ENCODE measurements around the gene WDR5.

Gene WDR5

GRCh38 chr9:134159566-134160245 lies 23.8 kb downstream of the WDR5 start:
- no peak for DNase-seq

DNA sequence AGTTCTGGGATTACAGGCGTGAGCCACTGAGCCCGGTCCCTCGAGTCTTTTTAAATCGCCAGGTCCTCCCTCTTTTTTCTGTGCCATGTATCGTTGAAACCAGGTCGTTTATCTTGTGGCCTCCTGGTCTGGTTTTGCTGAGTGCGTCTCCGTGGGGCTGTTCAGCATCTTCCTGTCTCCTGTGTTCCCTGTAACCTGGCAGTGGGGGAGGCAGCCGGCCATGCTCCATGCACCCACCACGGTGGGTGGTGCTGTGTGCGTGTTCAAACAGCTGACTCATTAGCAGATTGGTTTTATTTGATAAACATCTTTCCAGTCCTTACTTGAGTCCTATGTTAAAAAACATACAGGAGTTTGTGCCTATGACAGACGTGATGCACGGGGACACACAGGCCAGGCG lies 25.8 kb downstream of the WDR5 start:
- DNase-seq, result no peak

DNA sequence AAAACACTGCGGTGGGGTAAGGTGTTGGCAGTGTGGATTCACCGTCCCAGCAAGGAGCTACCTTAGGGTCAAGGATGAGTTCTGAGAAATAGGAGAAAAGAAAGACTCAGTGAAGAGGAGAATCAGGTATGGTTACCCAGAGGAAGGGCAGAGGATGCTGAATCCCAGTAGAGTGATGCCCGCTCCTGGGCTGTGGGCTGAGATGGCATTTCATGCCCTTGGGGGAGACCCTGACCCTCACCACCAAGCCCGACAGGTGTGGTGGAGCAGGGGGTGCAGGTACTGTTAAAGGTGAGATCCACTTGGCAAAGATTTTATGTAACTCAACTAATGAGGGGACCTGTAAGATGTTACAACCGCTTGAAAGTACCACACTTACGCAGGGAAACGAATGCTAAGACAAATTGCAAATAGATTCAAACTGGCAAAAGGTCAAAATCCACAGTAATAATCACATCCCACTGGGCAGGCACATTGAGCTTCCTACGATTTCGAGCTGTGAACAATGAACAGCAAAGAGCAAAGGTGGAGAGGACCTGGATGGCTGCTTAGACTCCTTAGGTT lies 26.4 kb downstream of the WDR5 start:
- no peak for DNase-seq

DNA sequence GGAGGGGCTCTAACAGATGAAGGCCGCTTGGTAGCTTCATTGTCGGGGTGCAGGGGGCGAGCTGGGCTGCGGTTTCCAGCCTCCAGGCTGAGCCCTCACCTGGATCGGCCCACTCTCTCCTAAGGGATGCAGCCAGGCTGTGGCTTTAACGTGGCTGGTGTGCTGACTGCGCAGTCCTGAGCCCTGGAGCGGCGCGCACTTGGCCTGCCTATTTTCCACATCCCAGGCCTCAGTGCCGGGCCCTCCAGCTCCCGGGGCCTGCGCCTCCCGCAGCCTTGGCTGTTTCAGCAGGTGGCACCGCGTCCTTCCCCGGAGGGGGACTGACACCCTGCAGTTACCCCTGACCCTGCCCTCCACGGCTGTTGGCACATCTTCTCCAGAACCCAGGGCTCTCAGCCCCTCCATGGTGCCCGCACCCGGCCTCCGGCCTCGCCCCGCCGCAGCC lies 27.1 kb downstream of the WDR5 start:
- DNase-seq, result no peak

GRCh38 chr9:134163371-134164196 lies 27.7 kb downstream of the WDR5 start:
- DNase-seq, result peak; percentile 57

GRCh38 chr9:134164879-134165278 lies 29.0 kb downstream of the WDR5 start:
- DNase-seq, result no peak

DNA sequence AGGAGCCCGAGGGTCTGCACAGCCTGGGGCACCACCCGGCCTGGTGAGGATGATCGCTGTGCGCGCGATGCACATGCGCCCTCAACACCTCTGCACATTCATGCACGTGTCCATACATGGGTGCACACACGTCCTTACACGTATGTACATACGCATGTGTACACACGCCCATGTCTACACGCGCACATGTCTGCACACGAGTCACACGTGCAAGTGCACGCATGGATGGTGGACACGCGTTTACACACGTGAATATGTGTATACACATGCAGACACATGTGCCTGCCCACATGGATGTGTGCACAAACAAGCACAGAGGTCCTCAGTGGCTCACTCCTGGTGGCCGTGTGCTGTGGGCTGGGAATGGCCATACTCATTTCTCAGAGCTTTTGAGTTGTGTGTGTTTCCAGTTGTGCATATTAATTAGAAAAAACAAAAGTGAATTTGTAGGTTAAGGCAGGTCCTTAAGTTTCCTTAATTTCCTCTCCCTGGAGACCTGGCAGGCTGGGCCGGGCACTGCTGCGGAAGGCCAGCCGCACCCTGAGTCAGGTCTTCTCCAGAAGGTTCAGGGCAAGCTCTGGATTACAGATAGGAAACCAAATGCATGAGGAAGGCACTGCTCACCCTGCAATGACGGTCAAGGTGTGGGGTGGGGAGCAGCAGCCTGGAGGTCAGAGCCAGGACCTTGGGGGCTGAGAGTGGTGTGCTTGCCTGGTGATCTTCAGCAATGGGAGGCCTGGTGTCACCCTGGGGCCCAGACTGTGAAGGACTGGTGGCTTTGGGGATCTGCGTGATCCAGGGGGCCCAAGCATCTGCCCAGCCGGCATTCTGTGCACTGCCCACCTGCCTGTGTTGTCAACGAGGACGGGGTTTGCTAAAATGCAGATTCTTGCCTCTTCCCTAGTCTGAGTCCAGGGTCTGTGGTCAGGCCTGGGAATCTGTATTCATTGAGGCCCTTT lies 29.8 kb downstream of the WDR5 start:
- no peak for DNase-seq

DNA sequence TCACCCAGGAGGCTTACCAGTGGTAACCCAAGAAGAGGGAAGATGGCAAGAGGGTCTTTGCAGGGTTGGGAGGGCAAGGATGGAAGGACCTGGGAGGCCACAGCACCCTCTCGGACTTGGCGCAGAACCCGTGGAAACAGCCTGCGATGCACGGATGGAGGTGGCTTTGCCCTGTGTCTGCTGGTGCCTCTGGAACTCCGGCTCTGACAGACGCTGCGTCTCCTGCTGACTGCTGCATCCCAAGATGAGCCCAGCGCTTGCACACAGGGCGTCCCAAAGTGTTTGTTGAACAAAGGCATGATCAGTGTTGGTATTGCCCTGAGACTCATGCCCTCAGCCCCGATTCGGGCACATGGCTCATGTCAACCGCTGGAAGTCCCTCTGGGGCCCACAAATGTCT lies 30.5 kb downstream of the WDR5 start:
- no peak for DNase-seq

DNA sequence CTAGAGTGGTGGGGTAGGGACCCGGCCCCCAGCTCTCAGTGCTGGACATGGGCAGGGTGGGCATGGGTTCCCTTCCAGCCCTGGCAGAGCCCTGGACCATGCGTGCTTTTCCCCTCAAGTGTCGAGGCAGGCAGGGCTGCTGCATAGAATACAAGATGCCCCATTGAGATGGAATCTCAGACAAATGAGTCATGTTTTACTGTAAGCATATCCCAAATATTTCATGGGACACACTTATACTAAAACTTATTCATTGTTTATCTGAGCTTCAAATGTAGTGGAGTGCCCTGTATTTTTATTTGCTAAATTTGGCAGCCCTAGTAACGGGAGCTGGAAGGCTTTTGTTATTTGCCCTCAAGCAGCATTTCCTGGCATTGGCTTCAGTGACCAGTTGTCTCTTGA lies 31.6 kb downstream of the WDR5 start:
- DNase-seq, result peak; percentile 73

DNA sequence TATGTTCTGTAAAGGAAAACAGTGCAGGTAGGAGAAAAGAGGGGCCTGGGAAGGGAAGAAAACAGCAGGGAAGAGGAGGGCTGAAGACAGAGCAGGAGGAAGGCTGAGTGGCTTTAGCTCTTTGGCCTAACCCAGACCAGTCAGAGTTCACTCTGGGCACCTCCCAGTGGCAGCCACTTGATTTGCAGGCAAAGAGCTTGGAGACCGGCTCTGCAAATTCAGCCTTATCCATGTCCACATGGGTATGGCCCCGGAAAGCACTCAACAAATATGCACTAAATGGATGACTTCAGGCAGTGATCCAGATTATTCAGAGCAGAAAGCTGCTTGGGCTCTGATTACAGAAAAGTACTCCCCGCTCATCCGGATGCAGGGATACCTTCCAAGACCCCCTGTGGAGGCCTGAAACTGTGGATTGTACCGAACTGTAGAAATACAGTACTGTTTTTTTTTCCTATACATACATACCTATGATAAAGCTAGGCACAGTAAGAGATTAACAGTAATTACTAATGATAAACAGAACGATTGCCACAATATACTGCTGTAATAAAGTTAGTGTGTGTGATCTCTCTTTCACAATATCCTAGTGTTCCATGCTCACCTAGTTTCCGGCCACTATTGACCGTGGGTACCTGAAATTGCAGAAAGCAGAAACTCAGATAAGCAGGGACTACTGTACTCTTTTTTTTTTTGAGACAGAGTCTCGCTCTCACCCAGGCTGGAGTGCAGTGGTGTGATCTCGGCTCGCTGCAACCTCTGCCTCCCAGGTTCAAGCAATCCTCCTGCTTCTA lies 33.1 kb downstream of the WDR5 start:
- DNase-seq, result no peak

- no peak for DNase-seq
These were observed 34.0 kb downstream of the WDR5 start for GRCh38 chr9:134169724-134170401.

DNA sequence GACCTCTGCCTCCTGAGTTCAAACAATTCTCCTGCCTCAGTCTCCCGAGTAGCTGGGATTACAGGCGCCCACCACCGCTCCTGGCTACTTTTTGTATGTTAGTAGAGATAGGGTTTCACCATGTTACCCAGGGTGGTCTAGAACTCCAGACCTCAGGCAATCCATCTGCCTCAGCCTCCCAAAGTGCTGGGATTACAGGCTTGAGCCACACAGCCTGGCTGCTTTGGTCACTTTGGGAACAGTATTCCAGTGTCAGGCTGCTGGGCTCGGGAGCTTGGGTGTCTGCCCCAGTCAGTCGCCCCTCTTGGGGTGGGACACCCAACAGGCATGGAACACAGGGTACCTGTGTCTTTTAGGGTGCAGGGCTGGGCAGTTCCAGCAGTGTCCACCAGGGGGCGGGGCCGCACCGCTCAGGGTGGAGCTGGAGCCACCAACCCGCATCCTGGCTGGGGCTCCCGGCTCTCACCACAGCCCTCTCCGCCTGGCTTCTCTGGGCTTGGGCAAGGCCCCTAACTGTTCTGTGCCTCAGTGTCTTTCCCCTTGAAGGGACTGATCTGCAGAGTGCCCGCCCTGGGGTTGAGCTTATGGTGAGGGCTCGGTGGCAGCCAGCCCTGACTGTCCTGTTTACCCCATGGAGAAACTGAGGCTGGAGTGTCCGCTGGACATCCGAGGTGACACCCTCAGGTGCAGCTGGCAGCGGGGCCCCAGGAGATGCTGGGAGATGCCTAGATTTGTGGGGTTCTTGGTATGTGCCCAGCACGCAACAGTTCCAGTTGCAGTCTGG lies 34.8 kb downstream of the WDR5 start:
- DNase-seq, result no peak

- peak; percentile 80 for DNase-seq
These were observed 35.7 kb downstream of the WDR5 start for GRCh38 chr9:134171316-134172197.

DNA sequence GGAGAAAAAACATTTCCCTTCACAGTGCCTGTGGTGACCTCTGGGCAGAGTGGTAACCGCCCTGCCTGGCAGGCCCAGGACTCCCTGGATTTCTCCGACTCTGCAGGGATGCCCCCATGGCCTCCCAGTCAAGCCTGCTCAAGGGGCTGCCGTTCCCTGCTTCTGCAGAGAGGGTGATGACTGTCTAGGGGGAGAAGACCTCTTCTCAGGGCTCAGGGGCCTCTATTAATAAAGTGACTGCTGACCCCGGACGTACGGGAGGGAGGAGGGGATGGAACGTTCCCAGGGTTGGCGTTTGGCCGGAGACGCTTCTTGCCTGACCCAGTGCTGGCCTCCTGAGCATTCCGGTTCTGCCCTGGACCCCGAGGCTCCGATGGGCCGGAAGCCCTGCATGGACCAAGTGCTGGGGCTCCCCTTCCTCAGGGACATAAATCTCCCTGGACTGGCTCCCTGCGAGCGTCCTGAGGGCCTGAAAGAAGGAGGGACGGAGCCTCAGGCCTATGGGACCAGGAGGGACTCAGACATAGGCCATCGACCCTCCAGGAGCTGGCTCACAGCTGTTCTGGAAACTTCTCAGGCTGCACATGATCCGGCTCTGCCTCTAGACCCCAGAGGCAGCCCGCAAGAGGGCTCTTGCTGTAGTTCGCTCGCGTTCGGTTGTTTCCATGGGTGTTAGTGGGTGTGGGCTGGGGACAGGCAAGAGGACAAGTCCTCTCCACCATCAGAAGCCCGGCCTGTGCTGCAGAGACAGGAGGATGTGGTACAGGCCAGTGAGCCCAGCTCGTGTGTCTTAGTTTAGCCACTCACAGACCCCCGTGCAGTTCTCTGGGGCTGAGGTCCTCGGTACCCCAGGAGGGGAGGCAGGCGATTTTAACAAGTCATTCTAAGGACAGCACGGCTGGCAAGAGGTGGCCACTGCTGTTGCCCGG lies 36.6 kb downstream of the WDR5 start:
- no peak for DNase-seq

DNA sequence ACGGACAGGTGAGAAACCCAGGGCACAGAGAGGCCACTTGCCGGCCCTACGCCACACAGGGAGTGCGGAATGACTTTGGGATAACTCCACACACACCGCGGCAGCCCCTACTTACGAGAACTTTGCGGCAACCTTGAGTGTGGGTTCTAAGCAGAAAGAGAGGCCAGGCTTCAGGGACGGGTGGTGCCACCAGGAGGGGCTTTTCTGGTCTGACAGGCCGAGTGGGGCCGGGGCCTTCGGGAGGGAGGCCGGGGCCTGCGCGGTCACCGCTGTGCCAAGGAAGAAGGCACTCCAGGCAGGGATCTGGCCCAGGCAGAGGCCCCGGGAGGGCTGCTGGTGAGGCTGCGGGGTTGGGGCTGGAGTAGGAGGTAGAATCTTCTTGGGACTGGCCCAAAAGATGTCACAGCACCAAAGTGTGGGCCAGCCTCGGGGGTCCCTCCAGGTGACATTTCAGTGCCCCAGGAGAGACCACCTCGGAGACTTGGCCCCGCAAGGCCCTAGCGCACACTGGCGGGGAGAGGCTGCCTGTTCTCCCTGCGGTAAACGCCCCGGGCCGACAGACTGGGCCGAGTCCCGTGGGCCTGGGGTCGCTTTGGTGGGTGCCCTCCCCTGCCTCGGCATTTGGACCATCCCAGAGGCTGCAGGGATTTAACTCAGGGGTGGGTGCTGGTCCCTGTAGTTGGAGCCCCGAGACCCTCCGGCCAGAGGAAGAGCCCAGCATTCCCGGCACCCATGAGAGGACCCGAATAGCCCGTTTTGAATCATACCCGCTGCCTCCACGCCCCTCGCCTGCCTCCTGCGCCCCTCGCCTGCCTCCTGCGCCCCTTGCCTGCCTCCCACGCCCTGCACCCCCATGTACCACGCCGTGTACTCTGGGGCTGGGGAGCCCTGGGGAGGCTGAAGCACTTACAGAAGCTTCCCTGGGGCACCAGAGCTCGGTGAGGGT lies 37.5 kb downstream of the WDR5 start:
- DNase-seq, result no peak

GRCh38 chr9:134174073-134174449 lies 38.2 kb downstream of the WDR5 start:
- no peak for DNase-seq
